Suppressor macrophage treated with lipopolysaccharide for 4 hours (primary cell): ENCODE data around the gene DCST2.

Source experiments
- DNase-seq: peaks from one replicate; pipeline ENCODE4 v3.0.0-alpha.2; 2020

Gene DCST2

DNA sequence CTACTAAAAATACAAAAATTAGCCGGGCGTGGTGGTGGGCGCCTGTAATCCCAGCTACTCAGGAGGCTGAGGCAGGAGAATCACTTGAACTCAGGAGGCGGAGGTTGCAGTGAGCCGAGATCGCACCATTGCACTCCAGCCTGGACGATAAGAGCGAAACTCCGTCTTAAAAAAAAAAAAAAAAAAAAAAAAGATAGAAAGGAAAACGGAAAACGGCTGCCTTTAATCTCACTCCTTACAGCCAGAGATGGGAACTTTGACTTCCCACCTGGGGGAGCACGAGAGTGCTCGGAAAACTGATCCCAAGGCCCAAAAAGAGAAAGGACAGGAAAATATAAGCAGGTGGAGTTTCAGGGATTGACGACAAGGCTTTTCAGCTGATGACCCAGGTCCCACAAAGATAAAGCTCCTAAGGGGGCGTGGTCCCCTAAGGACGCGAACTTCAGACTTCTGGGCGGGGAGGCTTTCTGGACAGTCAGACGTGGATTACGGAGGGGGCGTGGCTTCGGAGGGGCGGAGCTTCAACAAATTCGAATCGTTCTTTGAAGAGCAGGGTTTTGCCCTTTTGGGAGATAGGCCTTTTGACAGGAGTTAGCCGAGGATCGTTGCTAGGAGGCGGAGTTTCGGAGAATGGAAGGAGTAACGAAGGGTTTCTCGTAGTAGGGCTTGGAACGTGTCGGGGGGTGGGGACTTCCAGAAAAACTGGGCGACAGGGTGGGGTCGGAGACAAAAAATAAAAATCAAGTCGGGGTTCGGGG, 60.1 kb downstream of the DCST2 start:
- DNase-seq = peak; percentile 98

DNA sequence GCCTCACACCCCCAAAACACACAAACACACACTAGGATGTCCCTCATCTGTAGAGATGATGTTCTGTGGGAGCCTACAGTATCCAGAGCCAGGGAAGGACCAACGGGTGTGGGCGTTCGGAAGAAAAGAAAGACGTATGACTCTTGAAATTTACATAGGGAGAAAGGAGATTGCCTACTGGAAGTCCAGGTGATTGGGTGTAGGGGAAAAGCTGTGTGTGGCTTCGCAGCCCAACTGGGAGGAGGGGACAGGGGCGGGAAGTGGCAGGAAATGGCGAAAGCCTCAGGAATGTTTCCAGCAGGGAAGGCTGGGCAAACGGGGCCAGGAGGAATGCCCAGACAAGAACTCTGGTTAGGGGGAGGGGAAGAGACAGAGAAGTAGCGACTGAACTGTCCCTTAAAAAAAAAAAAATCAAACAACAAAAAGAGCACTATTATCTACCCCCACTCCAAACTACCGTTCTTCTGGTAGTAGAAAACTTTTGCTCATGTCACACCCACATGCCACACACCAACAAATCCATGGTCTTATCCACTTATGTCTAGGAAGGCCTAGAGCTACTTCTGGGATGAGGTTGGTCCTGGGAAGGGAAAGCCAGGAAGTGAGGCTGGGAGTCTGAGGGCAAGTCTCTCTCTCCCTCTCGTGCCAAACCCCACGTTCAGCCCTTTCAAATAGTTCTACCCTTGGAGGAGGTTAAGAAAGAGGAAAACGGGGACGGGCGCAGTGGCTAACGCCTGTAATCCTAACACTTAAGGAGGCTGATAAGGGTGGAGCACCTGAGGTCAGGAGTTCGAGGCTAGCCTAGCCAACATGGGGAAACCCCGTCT, 60.9 kb downstream of the DCST2 start:
- DNase-seq = no peak

DNA sequence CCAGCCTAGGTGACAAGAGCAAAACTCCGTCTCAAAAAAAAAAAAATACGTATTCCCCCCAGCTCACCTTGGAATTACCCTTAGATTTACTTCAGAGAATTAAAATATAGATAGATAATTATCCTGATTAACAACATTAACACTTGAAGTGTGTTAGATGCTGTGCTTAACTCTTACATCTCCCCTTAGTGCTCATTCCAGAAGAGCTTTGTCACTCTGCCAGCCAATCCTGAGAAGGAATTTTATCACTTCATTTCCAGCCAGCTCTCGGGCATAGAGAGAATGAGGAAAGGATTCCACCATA, 61.4 kb downstream of the DCST2 start:
- DNase-seq = no peak

DNA sequence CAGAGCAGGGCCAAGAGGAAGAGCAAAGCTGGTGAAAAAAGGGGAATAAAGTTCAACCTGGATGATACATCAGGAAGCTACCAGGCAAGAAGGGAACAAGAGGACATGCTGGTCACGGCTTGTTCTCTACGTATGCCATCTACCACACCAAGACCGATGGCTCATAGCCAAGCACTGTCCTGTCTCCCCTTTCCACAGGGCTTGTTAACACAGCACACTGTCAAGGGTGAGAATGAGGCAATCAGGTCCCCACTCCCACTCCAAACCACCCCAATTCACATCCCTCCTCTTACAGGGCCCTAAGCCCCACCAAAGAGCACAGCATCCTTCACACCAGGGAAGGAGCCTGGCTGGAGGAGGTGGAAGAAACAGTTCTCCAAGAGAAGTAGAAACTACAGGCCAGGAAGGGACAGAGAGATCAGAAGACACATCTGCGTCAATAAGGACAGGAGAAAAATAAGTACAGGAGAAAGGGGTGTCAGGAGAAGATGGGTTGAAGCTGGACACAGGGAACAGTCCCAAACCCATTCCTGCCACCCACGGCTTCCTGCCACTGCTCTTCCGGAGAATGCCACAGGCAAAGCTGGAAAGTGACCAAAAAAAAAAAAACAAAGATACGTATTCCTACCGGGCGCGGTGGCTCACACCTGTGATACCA, 62.1 kb downstream of the DCST2 start:
- DNase-seq = peak; percentile 35

DNA sequence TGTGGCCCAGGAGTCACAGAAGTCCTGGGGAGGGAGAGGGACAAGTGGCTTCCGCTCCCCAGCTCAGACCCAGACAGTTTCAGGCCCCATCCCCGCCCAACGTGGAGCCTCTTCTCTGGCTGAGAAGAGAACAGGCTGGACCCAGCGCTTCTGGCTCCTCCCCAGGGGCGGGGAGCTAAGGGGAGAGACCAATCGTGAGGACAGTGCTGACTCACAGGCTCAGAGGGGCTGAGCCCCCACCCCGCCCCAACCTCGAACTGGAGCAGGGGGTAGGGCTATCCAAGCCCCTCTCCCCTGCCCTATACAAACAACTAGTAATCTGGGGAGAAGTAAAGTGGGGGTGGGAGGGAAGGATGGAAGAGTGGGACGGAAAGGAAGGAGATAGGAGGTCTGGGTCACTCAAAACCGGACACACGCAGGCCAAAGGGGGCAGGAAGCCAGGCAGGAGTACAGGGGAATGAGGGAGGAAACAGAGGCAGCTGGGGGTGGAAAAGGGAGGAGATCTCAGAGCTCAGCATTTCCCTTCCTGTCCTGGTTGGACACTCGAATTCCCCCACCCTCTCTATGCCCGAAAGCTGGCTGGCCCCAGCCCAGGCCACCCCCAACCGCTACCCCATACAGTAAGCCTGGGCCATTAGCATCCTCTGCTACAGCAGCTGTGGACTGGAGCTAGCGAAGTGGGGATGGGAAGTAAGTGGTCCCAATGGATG, 62.8 kb downstream of the DCST2 start, which contains the start of gene SHC1:
SHC1 (minus strand) TSS at position 117 of the 710 bp plus-strand sequence. CDS start 221 bp downstream, outside the sequence.
- peak; percentile 76 for DNase-seq

DNA sequence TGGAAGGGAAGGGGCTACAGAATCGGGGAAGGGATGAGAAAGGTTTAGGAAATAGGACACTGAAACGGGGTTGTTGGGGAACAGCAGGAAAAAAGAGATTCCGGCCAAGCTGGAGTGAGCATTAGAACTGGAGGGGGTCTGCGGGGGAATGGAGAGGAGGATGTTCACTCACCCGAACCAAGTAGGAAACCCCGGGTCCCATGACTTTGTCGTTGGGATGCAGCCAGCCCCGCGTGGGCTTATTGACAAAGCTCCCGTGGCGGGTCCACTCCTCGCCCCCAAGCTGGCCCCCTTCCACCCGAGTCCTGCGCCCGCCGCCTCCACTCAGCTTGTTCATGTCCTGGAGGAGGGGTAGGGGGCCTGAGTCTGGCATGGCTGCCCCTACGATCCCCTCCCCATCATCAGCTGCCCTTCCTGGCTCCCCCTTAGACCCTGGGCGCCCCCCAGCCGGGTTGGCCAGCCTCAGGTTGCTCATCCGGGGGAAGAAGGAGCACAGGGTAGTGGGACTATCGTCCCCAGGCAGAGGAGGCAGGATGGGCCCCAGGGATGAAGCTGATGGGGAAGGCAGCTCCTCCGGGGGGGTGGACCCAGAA, 63.6 kb downstream of the DCST2 start:
- DNase-seq = no peak

DNA sequence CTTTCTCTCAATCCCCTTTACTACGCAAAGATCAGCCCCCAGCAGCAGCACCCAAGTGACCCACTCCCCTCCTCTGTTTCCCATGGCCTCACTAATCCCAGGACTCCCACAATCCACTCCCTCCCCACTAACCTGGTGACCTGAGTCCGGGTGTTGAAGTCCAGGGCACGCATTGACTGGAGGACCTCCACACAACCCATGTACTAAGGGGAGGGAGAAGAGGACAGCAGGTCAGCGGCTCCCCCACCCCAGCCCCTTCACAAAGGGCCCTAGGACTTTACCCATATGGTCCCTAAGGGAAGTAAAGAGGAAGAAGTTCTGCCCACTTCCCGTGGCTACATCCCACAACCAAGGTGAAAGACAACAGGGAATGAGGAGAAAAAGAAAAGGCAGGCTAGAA, 64.3 kb downstream of the DCST2 start:
- no peak for DNase-seq

DNA sequence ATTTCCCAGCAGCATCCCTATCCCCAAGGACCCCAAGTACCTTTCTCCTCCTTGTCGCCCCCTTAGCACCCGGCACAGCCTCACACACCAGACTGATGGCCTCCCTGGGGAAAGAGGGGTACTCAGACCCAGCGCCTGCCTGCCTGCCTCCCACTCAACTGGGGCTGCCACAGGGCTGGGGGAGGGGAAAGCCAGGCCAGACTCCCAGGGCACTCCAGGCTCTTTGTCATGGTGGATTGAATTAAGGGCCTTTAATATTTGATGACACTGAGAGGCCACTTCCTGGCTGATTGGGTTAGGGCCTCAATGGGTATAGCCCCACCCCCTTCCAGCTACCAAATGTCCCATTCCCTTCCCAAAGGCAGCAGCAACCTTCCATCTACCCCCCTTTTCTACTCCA, 64.8 kb downstream of the DCST2 start:
- DNase-seq = no peak
